ENCODE data around the gene CRAT.

The CRAT gene

GRCh38 chr9:129105857-129106694 lies 4.5 kb downstream of the CRAT start:
- H3K4me3 ChIP-seq (ENCODE audit: low read depth, low read length): no peak overlapping the region
- DNase-seq (ENCODE audit: low read depth, low spot score): no peak
- no peak for TF ChIP-seq CTCF (IDR thresholded peaks at IDR 0.05; ENCODE audit: low read depth, low read length)
- in situ Hi-C loops (cut with HindIII; ENCODE audit: low sequenced_read_pairs): no loop called here

GRCh38 chr9:129104051-129104450 lies 6.5 kb downstream of the CRAT start:
- TF ChIP-seq CTCF (IDR thresholded peaks at IDR 0.05; ENCODE audit: low read depth, low read length): no peak
- H3K4me3 ChIP-seq (ENCODE audit: low read depth, low read length): no peak overlapping the region
- in situ Hi-C loops (cut with HindIII; ENCODE audit: low sequenced_read_pairs): no loop called here
- no peak for DNase-seq (ENCODE audit: low read depth, low spot score)

- no peak for DNase-seq (ENCODE audit: low read depth, low spot score)
- TF ChIP-seq CTCF (IDR thresholded peaks at IDR 0.05; ENCODE audit: low read depth, low read length): no peak
- in situ Hi-C loops (cut with HindIII; ENCODE audit: low sequenced_read_pairs): no loop called here
- H3K4me3 ChIP-seq (ENCODE audit: low read depth, low read length): no peak overlapping the region
Measured at GRCh38 chr9:129103595-129103965, 7.0 kb downstream of the CRAT start.

DNA sequence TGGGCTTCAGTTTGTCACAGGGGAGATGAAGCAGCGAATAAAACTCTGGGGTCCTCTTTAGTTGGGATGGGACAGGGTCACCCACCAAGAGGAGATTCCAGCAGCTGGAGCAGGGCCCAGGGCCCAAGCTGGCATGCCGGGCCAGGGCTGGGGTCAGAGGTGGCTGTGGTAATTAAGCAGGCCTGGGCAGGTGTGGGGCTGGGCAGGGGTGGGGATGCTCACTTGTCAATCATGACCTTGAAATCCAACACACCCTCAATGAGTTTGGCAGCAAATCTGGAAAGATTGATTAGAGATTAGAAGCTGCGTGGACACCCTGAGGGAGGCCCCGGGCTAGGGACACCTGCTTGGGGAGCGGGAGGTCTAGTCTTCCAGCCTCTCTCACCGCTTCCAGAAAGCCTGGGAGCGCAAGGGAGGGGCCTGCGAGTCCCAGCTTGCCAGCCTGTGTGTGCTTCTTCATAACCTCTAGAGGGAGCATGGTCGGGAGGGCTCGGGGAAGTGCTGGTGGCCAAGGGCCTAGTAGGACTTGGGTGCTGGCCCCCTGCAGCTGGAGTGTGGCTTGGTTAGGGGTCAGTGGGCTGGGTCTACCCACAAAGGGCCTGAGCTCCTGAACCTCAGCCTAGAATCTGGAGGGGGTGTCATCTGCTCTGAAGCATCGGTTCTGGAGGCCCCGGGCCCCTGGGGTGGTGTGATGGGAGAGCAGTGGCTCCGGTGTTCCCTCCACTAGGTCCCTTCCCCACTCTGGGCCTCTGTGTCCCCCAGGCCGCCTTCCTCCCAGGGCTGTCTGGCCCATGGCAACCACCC lies 7.6 kb downstream of the CRAT start:
- in situ Hi-C loops (cut with HindIII; ENCODE audit: low sequenced_read_pairs): no loop called here
- DNase-seq (ENCODE audit: low read depth, low spot score): peak; percentile 34
- TF ChIP-seq CTCF (IDR thresholded peaks at IDR 0.05; ENCODE audit: low read depth, low read length): peak; percentile 75
- no peak overlapping the region for H3K4me3 ChIP-seq (ENCODE audit: low read depth, low read length)

DNA sequence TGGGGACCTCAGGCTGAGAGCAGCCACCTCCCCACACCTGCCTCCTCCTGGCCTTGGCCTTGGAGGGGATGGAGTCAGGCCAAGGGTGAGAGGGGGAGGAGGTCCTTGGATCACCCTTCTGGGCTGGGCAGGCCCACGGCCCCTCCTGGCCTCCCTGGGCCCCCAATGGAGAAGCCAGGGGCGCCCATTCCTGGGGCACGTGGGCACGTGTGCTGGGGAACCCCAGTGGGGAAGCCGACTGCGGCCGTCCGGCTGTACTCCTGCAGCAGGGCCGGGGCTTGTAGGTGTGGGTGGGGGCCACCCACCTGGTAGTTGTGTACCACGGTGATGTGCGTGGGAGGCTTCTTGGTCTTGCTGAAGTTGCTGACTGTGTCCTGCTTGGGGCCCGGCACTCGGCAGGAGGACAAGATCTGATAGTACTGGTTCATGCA lies 8.5 kb downstream of the CRAT start:
- H3K4me3 ChIP-seq (ENCODE audit: low read depth, low read length): no peak overlapping the region
- TF ChIP-seq CTCF (IDR thresholded peaks at IDR 0.05; ENCODE audit: low read depth, low read length): no peak
- no peak for DNase-seq (ENCODE audit: low read depth, low spot score)
- in situ Hi-C loops (cut with HindIII; ENCODE audit: low sequenced_read_pairs): no loop called here

- H3K4me3 ChIP-seq (ENCODE audit: low read depth, low read length): no peak overlapping the region
- in situ Hi-C loops (cut with HindIII; ENCODE audit: low sequenced_read_pairs): no loop called here
- no peak for DNase-seq (ENCODE audit: low read depth, low spot score)
- no peak for TF ChIP-seq CTCF (IDR thresholded peaks at IDR 0.05; ENCODE audit: low read depth, low read length)
Measured at GRCh38 chr9:129101279-129101678, 9.3 kb downstream of the CRAT start.
